GM12874 (cell line): ENCODE data around the gene NEK6.

Source experiments
- TF ChIP-seq, protein P1 (sequence below): IDR thresholded peaks from 2 replicates; pipeline ENCODE4 v1.5.1; 2011; ENCODE audit warnings: low read depth, mild to moderate bottlenecking, control low read depth, low read length, moderate library complexity; ENCODE audit not compliant: insufficient read depth

The NEK6 gene

DNA sequence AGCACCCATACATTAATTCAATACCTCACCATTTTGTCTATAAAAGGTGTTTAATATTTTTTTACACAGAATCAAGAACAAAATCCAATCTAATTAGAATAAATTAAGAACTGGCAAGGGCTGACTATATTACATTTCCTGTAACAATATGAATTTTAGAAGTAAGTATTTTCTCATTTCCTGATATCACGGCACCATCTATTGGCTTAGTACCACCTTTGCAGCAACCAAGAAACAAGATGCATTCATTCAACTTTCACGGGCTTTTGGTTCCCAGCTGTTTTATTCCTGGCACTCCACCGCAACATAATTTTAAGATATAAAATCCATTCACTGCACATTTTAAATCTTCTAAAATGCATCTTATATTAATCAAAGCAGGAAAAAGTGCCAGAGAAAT is 136.8 kb downstream of the NEK6 start:
- TF ChIP-seq, protein P1, sequence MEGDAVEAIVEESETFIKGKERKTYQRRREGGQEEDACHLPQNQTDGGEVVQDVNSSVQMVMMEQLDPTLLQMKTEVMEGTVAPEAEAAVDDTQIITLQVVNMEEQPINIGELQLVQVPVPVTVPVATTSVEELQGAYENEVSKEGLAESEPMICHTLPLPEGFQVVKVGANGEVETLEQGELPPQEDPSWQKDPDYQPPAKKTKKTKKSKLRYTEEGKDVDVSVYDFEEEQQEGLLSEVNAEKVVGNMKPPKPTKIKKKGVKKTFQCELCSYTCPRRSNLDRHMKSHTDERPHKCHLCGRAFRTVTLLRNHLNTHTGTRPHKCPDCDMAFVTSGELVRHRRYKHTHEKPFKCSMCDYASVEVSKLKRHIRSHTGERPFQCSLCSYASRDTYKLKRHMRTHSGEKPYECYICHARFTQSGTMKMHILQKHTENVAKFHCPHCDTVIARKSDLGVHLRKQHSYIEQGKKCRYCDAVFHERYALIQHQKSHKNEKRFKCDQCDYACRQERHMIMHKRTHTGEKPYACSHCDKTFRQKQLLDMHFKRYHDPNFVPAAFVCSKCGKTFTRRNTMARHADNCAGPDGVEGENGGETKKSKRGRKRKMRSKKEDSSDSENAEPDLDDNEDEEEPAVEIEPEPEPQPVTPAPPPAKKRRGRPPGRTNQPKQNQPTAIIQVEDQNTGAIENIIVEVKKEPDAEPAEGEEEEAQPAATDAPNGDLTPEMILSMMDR = no peak

DNA sequence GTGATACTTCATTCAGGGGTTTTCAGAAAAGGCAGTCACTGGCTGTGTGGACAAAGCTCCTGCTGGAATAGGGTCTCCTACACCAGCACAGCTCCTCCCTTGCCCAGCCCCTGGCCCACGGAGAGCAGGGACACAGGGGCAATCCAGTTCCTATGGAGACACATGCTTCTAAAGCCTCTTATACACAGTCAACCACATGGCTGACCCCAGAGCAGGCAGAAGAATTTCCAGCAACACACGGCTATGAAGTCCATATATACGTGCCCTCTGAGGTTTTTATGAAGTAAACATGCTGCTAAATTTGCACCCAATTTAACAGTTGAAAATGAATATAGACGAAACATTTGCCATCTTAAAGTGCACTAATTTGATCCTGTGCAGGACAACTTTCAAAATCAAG is 138.1 kb downstream of the NEK6 start:
- TF ChIP-seq, protein P1 = no peak

DNA sequence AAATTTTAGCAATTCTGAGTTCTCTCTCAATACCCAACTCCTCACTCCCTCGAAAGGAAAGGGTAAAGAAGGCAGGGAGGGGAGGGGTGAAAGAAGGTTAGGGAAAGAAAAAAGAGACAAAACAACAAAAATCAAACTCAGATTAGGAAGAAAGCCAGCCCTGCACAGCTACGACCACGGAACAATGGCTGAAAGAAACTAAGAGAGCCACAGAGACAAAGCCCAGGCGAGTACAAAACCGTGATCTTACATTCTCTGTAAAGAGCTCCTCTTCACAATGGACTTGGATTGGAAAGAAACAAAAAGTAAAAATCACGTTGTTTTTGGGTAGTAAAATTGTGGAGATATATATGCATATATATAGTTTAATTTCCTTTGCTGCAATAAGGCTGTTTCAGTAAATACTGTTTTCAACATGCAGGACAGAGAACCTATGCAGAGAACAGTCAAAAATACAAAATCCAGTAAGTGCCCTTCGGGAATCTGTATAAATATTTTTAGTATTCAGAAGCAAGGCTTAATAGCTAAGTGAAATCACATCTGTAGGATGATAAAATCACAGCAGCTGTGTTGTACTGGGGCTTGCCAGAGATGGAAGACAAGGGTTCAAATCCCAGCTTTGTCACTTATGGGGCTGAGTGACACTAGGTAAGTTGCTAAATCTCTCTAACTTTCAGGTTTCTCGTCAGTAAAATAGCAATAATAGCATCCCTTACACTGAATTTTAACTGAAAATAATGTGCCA is 140.6 kb downstream of the NEK6 start:
- TF ChIP-seq, protein P1 = no peak

GRCh38 chr9:124399323-124399967 is 141.7 kb downstream of the NEK6 start:
- TF ChIP-seq, protein P1 = no peak

DNA sequence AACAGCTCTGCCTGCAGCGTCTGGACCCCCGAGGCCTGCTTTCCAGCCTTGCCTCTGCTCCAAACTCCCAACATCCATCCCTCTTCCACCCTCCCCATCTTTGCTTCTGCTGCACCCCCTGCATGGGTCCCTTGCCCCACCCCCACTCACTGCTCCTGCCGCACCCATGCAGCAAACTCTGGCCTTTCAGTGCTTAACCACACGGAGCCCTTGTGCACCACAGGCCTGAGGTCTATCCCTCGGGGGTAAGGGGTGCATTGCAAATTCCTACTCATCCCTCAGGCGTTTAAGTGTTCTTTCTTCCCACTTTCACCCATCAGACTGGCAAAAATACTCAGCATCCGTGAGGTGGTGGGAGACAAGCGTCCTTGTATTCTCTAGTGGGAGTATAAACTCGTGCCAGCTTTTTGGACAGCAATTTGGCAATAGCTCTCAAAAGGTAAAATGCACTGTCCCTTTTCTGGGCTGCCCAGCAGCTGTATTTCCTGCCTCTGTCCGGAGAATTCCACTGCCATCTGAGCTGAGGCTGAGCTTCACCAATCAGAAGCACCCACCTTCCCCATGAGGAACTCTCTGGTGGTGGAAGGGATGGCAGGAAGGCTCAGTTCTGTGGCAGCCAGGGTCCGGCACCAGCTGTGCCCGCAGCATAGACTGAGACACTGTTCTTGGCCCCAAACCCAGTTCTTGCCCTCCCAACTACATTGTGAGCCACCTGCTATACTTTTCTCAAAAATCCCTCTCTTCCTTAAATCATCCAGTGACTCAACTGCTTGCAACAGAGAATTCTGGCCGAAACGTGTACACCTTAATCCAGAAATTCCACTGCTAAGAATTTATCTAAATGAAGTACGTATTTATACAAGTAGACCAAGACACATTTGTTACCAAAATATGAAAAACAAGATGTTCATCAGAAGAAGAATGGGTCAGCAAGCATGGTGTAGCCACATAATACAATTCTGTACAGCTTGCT is 142.5 kb downstream of the NEK6 start:
- TF ChIP-seq, protein P1 = no peak
